ENCODE measurements around the gene USE1.
"Not testable (repeated sequence)": the region's sequence is repeated elsewhere in the genome, so short reads cannot be mapped to it uniquely, and the experiment has no call there.

USE1 gene

GRCh38 chr19:17215127-17215971 lies at the start of gene USE1:
USE1 (plus strand) TSS chr19:17215357; CDS start chr19:17215406, 49 bp downstream.
- peak; percentile 93 for DNase-seq

GRCh38 chr19:17165715-17166114 lies 49.4 kb upstream of the USE1 start:
- DNase-seq, result no peak

- DNase-seq, result no peak
Measured at GRCh38 chr19:17170538-17171297, 44.4 kb upstream of the USE1 start.

- no peak for DNase-seq
Measured at GRCh38 chr19:17171874-17172273, 43.3 kb upstream of the USE1 start.

GRCh38 chr19:17172624-17173345 lies 42.4 kb upstream of the USE1 start:
- DNase-seq, result peak; percentile 12

- no peak for DNase-seq
Measured at GRCh38 chr19:17178291-17178690, 36.9 kb upstream of the USE1 start.

- no peak for DNase-seq
Measured at GRCh38 chr19:17180997-17181702, 34.0 kb upstream of the USE1 start.

GRCh38 chr19:17183271-17183761 lies 31.8 kb upstream of the USE1 start:
- DNase-seq, result no peak

GRCh38 chr19:17183858-17184321 lies 31.3 kb upstream of the USE1 start:
- DNase-seq, result no peak

- no peak for DNase-seq
Measured at GRCh38 chr19:17184371-17184841, 30.8 kb upstream of the USE1 start.

- DNase-seq, result no peak
Measured at GRCh38 chr19:17185590-17185989, 29.6 kb upstream of the USE1 start.

GRCh38 chr19:17191736-17192135 lies 23.4 kb upstream of the USE1 start:
- not testable (repeated sequence) for DNase-seq

GRCh38 chr19:17192751-17193150 lies 22.4 kb upstream of the USE1 start:
- DNase-seq, result no peak

GRCh38 chr19:17194608-17195007 lies 20.5 kb upstream of the USE1 start:
- no peak for DNase-seq

GRCh38 chr19:17195106-17195505 lies 20.1 kb upstream of the USE1 start:
- no peak for DNase-seq

GRCh38 chr19:17196610-17197009 lies 18.5 kb upstream of the USE1 start:
- no peak for DNase-seq

GRCh38 chr19:17197666-17198065 lies 17.5 kb upstream of the USE1 start:
- DNase-seq, result no peak

- DNase-seq, result no peak
Measured at GRCh38 chr19:17200408-17201079, 14.6 kb upstream of the USE1 start.

- DNase-seq, result no peak
Measured at GRCh38 chr19:17202249-17202648, 12.9 kb upstream of the USE1 start.

GRCh38 chr19:17202713-17203112 lies 12.4 kb upstream of the USE1 start:
- no peak for DNase-seq

- DNase-seq, result no peak
Measured at GRCh38 chr19:17205237-17206140, 9.7 kb upstream of the USE1 start.

All from NCI-H2171 treated with DMSO at 0.1 percent for 48 hours (cell line).